ENCODE data around the gene ABCB8. TPM values are rescaled to one million over a fixed set of nuclear protein-coding genes. Genes with fewer than 3 reads are reported as not detected.

ABCB8 gene
- total and polyA plus RNA-seq, 11 donors = 13.6 to 34.5 (median 26.0) TPM

- Histone ChIP-seq H3K27ac (no peak within 1 kb of the TSS), H3K4me3 (no peak within 1 kb of the TSS), H3K27me3 (peaks cover 0 to 3% (median 0%) of the 10 kb centered on the region in 9 donors), H3K4me1 (peaks cover 0 to 17% (median 9%) of the 10 kb centered on the region in 12 donors), H3K36me3 (peaks cover 0 to 24% (median 7%) of the 10 kb centered on the region in 9 donors), H3K9me3 (no peaks in the 10 kb centered on the region)
- no peak for DNase-seq
- intact Hi-C loops (cut with DNase I) = no loop called here
- 72 to 79% (median 76%) methylated on average over 18 to 22 of the region's 22 CpGs for WGBS, 4 donors
- no peak for ATAC-seq
- TF ChIP-seq CTCF (IDR thresholded peaks at IDR 0.05) (no peak), POLR2A (IDR thresholded peaks at IDR 0.05) (no peak)
Measured at GRCh38 chr7:151047976-151048815, 19.9 kb downstream of the ABCB8 start, which contains the start of gene ASIC3. Gene ASIC3 (plus strand): TSS chr7:151048531. CDS start chr7:151048886, 355 bp downstream.

- H3K27ac ChIP-seq = no peak overlapping the region
- H3K9me3 ChIP-seq = no peaks in the 10 kb centered on the region
- H3K27me3 ChIP-seq = peaks cover 0 to 3% (median 0%) of the 10 kb centered on the region in 9 donors
- intact Hi-C loops (cut with DNase I) = no loop called here
- WGBS, 4 donors = 90 to 93% (median 92%) methylated on average over 33 to 38 of the region's 38 CpGs
- DNase-seq (no peak), ATAC-seq (no peak)
- H3K4me3 ChIP-seq = no peak overlapping the region
- no peak for TF ChIP-seq CTCF (IDR thresholded peaks at IDR 0.05)
- TF ChIP-seq POLR2A (IDR thresholded peaks at IDR 0.05) = no peak
- peaks cover 0 to 23% (median 9%) of the 10 kb centered on the region in 12 donors for H3K4me1 ChIP-seq
- H3K36me3 ChIP-seq = peaks cover 0 to 21% (median 7%) of the 10 kb centered on the region in 9 donors
Measured at GRCh38 chr7:151048911-151049463, 20.7 kb downstream of the ABCB8 start.

- H3K36me3 ChIP-seq = peaks cover 0 to 2% (median 0%) of the 10 kb centered on the region in 9 donors
- no peak overlapping the region for H3K27ac ChIP-seq
- H3K9me3 ChIP-seq = no peaks in the 10 kb centered on the region
- intact Hi-C loops (cut with DNase I) = loop anchor here in 1 of 10 donors (10.0 kb wide), 1 partner anchor 174 kb away; the partner anchor contains the start of gene ABCF2
- peaks cover 0 to 3% (median 0%) of the 10 kb centered on the region in 9 donors for H3K27me3 ChIP-seq
- peak overlapping the region in 7 of 12 donors; percentile 4 to 34 (median 29) for H3K4me3 ChIP-seq
- whole genome bisulfite sequencing, 4 donors = 2 to 7% (median 3%) methylated on average over 38 to 50 of the region's 50 CpGs
- TF ChIP-seq POLR2A (IDR thresholded peaks at IDR 0.05) (no peak), CTCF (IDR thresholded peaks at IDR 0.05) (no peak)
- peak; percentile 55 to 84 (median 67) for DNase-seq
- peaks cover 0 to 23% (median 9%) of the 10 kb centered on the region in 12 donors for H3K4me1 ChIP-seq
- ATAC-seq = peak in 3 of 4 donors; percentile 51 to 78 (median 69)
Measured at GRCh38 chr7:151051108-151051507, 22.9 kb downstream of the ABCB8 start.

- 58 to 76% (median 70%) methylated on average over 4 of the region's 4 CpGs for WGBS, 4 donors
- DNase-seq = no peak
Measured at GRCh38 chr7:151053096-151053495, 24.8 kb downstream of the ABCB8 start.

More at GRCh38 chr7:151053096-151053495, 24.8 kb downstream of the ABCB8 start:
- Histone ChIP-seq H3K9me3 (no peaks in the 10 kb centered on the region), H3K4me3 (no peak overlapping the region), H3K36me3 (no peaks in the 10 kb centered on the region), H3K27me3 (peaks cover 0 to 3% (median 0%) of the 10 kb centered on the region in 9 donors), H3K27ac (no peak overlapping the region), H3K4me1 (peaks cover 0 to 32% (median 14%) of the 10 kb centered on the region in 12 donors)
- no peak for ATAC-seq
- no peak for TF ChIP-seq CTCF (IDR thresholded peaks at IDR 0.05)
- TF ChIP-seq POLR2A (IDR thresholded peaks at IDR 0.05) = no peak
- intact Hi-C loops (cut with DNase I) = loop anchor here in 1 of 10 donors (10.0 kb wide), 1 partner anchor 172 kb away; the partner anchor contains the start of gene ABCF2

Data from heart left ventricle (tissue), 16 donors.